ENCODE measurements around the gene MMAB. TPM values are rescaled to one million over a fixed set of nuclear protein-coding genes. Genes with fewer than 3 reads are reported as not detected.

MMAB gene
- total and polyA plus RNA-seq, 2 of the 13 experiments (the other 11 are each of a cell fraction or from before 2014, with no cell fraction given): 26.1 to 77.3 TPM

DNA sequence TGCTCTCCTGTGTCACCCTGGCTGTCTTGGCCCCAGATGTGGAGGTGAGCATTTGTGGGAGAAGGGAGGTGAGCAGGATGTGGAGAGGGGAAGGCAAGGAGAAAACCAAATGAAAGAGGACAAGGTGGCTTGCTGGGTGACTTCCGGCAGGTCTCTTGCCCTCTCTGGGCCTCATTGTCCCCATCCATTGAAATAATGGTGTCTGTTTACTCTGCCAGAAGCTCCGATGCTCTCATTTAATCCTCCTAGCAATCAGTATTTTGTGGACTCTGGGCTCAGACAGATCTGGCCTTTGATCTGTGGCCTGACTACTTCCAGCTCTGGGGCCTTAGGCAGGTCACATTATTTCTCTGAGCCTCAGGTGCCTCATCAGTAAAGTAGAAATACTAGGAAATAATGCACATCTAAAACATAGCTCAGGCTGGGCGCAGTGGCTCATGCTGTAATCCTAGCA lies 30.9 kb upstream of the MMAB start (continued):
- TF ChIP-seq, protein P1, sequence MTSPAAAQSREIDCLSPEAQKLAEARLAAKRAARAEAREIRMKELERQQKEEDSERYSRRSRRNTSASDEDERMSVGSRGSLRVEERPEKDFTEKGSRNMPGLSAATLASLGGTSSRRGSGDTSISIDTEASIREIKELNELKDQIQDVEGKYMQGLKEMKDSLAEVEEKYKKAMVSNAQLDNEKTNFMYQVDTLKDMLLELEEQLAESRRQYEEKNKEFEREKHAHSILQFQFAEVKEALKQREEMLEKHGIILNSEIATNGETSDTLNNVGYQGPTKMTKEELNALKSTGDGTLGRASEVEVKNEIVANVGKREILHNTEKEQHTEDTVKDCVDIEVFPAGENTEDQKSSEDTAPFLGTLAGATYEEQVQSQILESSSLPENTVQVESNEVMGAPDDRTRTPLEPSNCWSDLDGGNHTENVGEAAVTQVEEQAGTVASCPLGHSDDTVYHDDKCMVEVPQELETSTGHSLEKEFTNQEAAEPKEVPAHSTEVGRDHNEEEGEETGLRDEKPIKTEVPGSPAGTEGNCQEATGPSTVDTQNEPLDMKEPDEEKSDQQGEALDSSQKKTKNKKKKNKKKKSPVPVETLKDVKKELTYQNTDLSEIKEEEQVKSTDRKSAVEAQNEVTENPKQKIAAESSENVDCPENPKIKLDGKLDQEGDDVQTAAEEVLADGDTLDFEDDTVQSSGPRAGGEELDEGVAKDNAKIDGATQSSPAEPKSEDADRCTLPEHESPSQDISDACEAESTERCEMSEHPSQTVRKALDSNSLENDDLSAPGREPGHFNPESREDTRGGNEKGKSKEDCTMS (CRISPR knock-in tag; conservative IDR thresholded peaks at IDR 0.05): no peak
- TF ChIP-seq ZNF792 (CRISPR knock-in tag; IDR thresholded peaks at IDR 0.05) (no peak), GABPB1 (CRISPR knock-in tag; IDR thresholded peaks at IDR 0.05) (no peak), ZNF670 (CRISPR knock-in tag; IDR thresholded peaks at IDR 0.05; ENCODE audit: borderline replicate concordance) (no peak), ZNF512B (CRISPR knock-in tag; IDR thresholded peaks at IDR 0.05; ENCODE audit: borderline replicate concordance) (no peak), ZC3H13 (CRISPR knock-in tag; IDR thresholded peaks at IDR 0.05) (no peak), PPARG (CRISPR knock-in tag; conservative IDR thresholded peaks at IDR 0.05) (no peak), ETV5 (CRISPR knock-in tag; IDR thresholded peaks at IDR 0.05; ENCODE audit: borderline replicate concordance) (peak; percentile 30; the same call in 1 of the 2 replicates), PITX1 (CRISPR knock-in tag; IDR thresholded peaks at IDR 0.05) (peak; percentile 94), MYC (CRISPR knock-in tag; IDR thresholded peaks at IDR 0.05; ENCODE audit: borderline replicate concordance) (no peak), ZNF318 (CRISPR knock-in tag; IDR thresholded peaks at IDR 0.05) (no peak), IRX3 (CRISPR knock-in tag; IDR thresholded peaks at IDR 0.05; ENCODE audit: borderline replicate concordance, low read depth) (no peak)
- TF ChIP-seq, protein P2, sequence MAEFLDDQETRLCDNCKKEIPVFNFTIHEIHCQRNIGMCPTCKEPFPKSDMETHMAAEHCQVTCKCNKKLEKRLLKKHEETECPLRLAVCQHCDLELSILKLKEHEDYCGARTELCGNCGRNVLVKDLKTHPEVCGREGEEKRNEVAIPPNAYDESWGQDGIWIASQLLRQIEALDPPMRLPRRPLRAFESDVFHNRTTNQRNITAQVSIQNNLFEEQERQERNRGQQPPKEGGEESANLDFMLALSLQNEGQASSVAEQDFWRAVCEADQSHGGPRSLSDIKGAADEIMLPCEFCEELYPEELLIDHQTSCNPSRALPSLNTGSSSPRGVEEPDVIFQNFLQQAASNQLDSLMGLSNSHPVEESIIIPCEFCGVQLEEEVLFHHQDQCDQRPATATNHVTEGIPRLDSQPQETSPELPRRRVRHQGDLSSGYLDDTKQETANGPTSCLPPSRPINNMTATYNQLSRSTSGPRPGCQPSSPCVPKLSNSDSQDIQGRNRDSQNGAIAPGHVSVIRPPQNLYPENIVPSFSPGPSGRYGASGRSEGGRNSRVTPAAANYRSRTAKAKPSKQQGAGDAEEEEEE (CRISPR knock-in tag; IDR thresholded peaks at IDR 0.05; ENCODE audit: borderline replicate concordance): no peak
- TF ChIP-seq, protein P3, sequence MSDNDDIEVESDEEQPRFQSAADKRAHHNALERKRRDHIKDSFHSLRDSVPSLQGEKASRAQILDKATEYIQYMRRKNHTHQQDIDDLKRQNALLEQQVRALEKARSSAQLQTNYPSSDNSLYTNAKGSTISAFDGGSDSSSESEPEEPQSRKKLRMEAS (IDR thresholded peaks at IDR 0.05): peak; percentile 66

All from HepG2 (cell line).